Activated CD8-positive, alpha-beta memory T cell treated with anti-CD3 and anti-CD28 coated beads for 48 hours (primary cell): ENCODE data around the gene DCT.
"Not testable (repeated sequence)": the region's sequence is repeated elsewhere in the genome, so short reads cannot be mapped to it uniquely, and the experiment has no call there.

Experiments used
- DNase-seq, 3 experiments: peaks; one replicate each; pipeline ENCODE4 v3.0.0-alpha.2; 2020; ENCODE audit warnings: low read depth in 2 of 3, low spot score in 2 of 3

The DCT gene

DNA sequence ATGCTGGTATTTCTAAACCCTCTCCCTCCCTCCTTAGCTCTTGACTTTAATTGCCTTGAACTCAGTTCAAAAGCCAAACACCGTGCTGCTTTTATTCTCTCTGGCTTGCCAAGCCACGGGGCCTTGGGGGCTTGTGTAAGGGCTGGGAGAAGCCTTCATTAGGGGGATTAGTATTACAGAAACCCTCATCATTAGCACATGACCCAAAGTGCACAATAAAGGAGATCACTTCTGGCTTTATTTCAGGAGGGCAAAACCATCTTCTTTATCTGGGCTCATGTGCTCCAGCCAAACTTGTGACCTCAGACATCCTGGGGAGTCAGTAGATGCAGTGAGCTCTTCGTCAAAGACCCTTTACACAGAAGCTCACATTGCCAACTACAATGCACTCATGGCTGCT is at the start of gene DCT:
DCT (minus strand) TSS at position 67 of the 400 bp plus-strand sequence. CDS start 427 bp downstream, outside the sequence.
- DNase-seq = no peak

DNA sequence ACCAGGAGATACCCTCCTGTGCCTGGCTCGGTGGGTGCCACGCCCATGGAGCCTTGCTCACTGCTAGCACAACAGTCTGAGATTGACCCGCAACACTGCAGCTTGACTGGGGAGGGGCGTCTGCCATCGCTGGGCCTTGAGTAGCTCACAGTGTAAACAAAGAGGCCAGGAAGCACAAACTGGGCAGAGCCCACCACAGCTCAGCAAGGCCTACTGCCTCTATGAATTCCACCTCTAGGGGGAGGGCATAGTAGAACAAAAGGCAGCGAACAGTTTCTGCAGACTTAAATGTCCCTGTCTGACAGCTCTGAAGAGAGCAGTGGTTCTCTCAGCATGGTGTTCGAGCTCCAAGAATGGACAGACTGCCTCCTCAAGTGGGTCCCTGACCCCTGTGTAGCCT is 47.5 kb upstream of the DCT start:
- not testable (repeated sequence) for DNase-seq

DNA sequence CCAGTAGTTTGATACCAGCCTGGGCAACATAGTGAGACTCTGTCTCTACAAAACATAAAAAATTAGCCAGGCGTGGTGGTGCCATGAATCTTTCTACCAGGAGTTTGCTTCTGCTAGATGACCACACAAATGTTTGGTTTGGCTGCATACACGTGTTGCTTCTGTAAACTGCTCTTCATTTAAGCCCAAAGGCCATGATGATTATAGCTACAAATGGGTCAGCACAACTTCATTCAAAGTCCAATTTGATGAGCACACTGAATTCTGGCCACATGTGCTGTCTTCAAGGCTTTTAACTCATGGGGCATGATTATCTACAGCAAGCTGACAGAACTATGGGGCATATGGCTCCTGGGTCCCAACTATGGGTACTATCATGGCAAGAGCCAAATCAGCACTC is 46.3 kb upstream of the DCT start:
- DNase-seq = no peak

DNA sequence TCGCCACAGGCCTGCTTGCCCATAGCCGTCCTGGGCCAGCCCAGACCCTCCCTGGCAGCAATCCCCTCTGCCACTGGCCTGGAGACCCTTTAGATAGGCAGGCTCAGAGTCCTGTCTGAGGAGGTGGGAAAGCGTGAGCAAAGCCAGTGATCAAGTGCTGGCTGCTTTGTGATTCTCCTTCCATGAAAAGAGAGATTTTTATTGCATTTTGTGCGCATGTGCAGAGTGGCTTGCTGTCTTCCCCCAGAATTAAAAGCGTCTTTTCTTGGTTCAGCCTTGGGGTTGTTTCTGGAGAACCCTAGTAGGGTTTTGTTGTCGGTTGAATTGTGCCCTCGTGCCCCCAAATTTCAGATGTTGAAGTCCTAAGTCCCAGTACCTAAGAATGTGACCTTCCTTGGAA is 44.9 kb upstream of the DCT start:
- no peak for DNase-seq

DNA sequence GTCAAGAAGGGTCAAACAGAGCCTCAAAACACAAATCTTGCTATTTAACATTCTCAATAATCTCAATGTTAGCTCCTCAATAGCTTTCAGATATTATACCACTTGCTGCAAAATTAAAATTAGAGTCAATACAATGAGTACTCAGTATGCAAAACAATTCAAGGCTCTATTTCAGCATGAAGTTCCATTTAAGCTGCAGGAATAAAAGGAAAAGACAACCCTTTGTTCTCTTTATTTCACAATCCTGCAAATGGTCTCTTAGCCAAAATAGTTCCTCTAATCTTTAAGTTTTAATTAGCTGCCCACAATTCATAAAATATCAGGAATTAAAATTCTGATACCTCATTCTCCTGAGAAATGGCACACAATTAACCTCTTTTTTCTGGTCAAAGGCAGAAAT is 40.5 kb upstream of the DCT start:
- DNase-seq = no peak

DNA sequence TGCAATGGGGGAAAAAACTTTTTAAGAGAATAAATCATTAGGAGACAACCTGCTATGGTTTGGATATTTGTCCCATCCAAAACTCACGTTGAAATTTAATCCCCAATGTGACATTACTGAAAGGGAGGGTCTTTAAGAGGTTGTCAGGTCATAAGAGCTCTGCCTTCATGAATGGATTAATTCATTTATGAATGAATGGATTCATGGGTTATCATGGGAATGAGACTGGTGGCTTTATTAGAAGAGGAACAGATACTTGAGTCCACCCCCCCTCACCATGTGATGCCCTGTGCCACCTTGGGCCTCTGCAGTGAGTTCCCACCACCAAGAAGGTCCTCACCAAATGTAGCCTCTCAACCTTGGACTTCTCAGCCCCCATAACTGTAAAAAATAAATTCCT is 37.0 kb upstream of the DCT start:
- no peak for DNase-seq

DNA sequence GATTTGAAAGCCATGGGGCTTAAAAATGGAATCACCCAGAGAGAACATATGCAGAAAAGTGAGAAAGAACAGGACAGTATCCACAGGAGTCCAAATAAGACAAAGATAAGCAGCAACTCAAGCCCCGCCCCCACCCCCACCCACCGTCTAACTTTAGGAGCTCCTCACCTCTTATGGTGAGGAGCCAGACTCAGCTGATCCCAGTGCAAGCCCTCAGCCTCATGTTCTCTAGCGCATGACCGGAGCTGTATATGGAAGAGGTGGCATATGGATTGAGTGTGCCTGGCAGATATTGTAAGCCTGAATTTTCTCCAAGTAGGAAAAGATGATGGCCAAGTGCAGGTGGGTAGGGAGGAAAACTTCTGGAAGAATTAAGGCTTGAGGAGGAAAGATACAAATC is 36.4 kb upstream of the DCT start:
- no peak for DNase-seq

DNA sequence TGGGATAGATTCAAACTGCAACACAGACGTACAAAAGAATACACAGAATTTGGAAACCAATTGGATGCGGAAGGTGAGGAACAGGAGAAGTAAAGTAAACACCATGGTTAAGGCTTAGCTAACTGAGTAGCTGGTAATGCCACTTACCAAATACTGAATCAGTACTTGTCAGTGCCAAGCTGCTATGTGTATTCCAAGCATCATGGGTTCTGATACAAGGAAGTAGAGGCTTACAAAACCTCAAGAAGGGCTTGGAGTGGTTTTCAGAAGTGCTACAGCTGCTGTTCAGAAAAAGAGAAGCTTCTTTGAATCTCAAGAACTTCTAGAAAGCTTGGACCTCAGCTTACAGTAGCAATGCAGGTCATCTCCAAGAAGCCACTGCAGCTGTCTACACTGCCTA is 35.9 kb upstream of the DCT start:
- no peak for DNase-seq

DNA sequence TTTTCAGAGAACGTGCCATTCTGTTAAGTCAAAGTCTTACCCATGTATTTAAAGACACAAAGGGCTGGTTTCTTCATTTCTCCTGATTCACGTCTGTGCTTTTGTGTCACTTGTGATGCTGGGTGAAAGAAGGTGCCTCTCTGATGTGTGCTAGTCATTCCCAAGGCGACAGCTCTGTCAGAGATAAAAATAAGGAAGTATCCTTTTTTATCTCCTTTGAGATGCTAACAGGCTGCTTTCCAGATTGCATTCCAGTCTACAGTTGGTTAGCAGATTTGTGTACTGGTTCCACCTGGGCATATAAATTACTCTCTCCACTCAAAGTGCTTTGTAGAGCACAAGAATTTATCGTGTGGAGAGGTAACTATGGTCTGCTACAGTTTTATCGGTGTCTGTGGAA is 33.5 kb upstream of the DCT start:
- no peak for DNase-seq

DNA sequence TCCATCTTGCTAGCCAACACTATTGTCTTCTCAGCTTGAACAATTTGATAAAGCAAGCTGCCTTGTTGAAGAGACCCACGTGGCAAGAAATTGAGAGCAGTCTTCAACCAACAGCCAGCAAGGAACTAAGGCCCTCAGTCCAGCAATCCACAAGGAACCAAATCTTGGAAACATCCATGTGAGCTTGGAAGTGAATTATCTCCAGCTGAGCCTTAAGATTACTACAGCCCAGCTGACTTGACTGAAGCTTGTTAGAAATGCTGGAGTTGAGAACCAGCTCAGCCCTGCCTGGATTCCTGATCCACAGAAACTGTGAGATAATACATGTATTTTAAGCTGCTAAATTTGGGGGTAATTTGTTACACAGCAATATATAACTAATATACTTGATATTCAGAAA is 26.2 kb upstream of the DCT start:
- no peak for DNase-seq

DNA sequence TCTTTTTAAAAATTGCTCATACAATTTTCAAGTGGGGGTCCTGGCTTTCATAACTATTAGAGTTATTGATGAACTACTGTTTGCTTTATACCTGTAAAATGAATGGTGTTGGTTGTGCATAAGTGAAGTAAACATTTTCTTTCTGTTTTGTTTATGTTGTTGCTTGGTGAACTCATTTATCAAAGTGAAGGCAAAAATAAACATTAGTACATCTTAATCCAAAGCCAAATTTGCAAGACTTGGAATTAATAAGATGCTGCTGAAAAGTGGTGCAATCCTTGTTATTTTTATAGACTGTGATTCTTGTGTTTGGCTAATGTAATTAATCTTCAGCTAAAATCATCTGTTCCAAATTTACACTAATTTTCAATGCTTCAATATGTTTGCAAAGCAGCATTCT is 24.4 kb upstream of the DCT start:
- DNase-seq = no peak

DNA sequence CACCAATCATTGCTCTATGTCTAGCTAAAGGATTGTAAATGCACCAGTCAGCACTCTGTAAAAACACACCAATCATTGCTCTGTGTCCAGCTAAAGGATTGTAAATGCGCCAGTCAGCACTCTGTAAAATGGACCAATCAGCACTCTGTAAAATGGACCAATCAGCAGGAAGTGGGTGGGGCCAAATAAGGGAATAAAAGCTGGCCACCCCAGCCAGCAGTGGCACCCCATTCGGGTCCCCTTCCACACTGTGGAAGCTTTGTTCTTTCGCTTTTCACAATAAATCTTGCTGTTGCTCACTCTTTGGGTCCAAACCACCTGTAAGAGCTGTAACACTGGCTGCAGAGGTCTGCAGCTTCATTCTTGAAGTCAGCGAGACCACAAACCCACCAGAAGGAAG is 19.3 kb upstream of the DCT start:
- not testable (repeated sequence) for DNase-seq

DNA sequence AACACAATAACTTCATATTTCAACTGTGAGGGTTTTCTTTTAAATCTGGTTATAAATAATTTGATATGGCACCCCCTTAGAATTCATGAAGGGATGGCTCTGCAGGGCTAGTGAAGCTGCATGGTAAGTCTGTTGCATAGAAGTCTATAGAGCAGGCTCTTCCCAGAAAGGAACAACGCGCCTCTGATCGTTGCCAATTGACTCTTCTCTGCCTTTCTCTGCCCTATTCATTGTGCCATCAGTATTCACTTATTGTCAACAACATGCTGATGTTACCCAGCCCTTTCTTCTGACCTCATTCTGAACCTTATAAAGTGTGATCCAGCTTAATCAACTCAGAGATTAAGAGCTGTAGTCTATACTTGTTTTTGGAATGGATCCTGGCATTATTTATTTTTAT is 16.3 kb upstream of the DCT start:
- no peak for DNase-seq

DNA sequence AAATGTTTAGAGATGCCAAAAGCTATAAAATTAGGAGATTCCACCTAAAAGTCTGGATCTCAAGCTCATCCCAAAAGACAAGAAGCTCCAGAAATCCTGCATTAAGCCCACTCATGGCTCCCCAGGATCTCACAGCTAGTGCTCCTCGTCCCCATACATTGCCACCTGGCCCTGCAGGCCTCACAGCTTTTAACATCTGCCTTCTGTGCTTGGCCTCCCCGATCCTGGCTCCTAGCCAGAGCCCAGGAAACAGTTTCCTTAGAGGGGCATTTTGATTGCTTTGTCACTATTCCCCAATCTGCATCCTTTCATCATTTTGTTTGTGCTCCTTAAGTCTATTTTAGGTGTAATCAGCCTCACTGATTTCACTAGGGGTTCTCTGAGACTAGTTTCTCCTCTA is 14.5 kb upstream of the DCT start:
- no peak for DNase-seq

DNA sequence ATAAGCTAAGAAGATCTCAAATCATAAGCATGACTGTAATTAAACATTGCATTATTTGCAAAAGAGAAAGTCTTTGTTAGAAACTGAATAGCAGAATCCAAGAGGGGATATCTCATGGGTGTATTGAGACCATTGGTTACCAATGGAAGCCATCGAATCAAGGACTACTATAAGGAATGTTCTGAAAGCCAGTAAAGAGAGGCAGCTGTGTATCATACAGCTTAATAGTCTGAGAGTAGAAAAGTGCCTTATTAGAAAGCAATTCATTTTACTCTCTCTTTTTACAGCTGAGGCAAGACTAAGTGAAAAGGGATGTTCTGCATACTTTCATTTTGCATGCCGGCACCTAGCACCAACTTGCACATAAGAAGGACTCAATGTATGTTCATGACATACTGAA is 7.6 kb upstream of the DCT start:
- DNase-seq = no peak

DNA sequence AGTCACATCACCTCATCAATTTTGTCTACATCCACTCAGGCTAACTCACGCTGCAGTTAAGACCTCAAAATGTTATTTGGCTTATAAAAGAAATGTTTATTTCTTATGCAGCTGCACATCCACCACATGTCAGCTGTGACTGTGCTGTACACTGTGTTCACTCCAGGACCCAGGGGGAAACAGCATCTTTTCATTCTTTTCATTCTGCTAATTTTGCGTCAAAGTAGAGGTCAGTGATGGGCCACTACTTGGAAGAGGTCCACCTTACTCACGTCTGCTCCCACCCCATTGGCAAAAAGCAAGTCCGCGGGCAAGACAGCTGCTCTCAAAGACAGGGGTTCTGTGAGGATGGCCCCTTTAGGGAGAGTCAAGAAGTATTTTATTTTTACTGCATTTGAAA is 4.5 kb upstream of the DCT start:
- no peak for DNase-seq

DNA sequence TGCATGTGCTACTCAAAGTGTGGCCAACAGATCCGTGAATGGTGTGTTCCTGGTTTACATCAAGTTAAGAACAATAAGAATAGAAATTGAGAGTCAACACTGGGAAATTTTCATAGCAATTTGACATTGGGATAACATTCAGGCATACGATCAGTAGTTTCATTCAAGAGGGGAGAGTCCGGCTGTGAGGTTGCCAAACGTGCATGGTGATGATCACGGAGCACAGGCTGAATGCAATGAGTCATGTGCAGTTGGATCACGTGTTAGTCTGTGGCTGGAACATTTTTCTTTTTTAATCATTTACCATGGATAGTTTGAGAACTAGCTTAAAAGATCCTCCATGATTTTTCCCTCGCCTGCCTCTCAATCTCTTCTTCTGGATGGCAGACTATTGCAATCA is 2.5 kb upstream of the DCT start:
- no peak for DNase-seq

DNA sequence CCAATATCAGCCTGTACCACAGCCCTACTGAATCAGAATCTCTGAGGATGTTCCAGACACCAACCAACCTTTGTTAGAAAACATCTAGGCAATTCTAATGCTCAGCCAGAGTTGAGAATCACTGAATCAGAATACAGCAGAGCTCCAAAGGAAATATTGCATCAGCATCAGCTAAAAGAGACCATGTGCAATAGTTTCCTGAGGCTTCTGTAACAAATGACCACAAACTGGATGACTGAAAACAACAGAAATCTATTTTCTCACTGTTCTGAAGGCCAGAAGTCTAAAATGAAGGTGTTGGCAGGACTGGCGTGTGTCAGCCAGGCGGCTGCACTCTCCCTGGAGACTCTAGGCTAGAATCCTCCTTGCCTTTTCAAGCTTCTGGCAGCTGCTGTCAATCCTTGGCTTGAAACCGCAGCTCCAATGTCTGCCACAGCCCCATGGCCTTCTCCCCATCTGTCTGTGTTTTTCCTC is 1.2 kb upstream of the DCT start:
- no peak for DNase-seq

DNA sequence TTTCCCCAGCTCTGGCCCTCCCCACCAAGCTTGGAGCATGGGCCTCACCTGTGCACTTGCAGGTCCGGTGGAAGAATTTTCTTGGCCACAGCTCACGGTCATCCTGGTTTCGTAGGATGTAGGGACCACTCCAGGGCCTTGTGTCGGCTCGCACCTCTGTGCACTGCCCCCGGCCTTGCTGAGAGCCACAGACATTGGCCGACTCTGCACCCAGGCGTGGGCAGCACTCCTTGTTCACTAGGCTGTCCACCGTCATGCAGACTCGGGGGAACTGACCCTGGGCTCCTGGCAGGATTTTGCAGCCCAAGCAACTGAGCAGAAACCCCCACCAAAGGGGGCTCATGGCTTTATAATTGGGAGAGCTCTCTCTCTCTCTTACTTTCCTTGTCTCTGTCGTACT is 569 bp downstream of the DCT start:
- no peak for DNase-seq

DNA sequence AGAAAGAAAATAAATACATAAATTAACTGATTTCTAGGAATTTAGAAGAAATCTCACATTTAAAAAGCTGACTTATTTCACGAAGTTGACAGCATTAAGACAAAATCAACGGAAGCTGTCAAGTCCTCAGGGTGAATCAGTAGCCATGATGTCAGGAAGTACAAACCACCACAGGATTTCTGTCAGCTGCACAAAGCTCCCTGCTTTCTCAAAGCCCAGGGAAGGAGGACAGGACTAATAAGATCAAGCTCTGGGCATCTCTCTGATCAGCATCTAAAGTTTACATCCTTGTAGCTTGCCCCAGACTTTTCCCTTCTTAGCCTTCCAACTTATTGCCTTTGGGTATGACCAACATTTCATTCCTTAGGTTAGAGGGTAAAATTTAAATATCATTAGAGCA is 9.4 kb downstream of the DCT start:
- no peak for DNase-seq

DNA sequence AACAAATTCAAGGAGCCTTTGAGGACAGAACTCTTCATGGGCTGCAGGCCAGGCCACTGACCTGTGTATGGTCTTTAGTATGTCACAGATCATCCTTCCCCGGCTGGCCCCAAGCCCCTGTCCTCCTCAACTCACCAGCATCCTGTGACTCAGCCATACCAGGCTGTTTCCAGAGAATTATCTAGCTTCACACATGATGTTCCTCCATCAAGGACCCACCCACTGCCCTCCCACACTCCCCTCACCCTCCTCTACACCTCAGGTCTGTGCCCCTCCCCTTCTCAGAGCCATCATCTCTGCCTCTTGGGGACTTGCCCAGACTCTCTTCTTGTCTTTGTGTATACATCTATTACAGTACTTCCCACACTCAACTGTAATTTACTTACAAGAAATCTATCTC is 14.7 kb downstream of the DCT start:
- no peak for DNase-seq

DNA sequence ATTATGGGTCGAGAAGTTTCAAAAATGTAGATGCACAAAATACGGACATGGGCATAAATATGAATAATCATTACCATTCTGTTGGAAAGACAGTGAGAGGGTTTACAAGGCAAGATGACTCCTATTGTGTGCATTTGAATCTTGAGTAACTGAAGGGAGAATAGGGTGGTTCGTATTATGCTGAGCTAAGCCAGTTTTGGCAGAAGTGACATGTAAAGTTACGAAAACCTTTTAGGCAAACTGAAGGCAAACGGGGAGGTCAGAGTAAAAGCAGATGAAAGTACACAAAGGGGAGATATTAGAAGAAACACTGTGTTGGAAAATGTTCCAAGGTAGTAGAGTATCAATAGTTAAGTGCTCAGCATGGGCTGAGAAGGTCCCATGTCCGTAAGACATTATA is 16.8 kb downstream of the DCT start:
- no peak for DNase-seq

DNA sequence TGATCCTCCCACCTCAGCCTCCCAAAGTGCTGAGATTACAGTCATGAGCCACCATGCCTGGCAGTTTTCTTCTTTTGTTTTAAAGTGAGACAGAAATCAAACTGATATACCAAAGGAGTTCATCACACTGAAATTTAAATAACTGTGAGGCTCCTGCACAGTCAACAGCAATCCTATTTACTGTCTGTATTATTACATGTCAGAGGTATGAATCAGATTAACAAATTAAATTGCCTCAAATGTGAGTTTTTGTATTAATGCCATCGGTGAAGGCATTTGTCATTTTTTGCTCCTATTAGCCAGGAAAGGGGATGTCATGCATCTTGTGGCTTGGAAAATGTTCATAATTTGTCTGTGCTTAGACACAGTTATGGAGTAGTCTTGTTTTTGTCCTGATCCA is 20.4 kb downstream of the DCT start:
- no peak for DNase-seq

DNA sequence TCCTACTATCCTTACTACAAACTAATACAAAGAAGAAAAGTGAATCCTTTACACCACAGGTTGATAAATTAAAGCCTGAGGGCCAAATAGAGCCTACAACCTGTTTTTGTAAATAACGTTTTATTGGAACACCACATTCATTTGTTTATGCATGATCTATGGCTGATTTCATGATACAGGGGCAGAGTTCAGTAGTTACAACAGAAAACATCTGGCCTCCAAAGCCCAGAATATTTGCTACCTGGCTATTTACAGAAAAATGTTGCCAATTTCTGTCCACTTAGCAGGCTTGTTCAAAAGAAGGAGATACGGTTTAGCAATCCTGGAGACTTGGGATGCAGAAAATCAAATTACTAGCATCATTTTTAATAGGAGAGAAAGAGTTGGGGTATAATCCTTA is 24.1 kb downstream of the DCT start:
- no peak for DNase-seq
